H1 (cell line): ENCODE measurements around the gene OST4.

ENCODE experiments used
- CHD2 ChIP-seq: IDR thresholded peaks from 2 replicates; pipeline ENCODE4 v1.6.1; 2012; ENCODE audit warnings: low read length, improper control_type of control experiment
- CTCF ChIP-seq, 3 experiments: IDR thresholded peaks; 1 replicate in 2 of 3; 2 replicates in 1 of 3; pipeline versions ENCODE4 v1.5.1 to v1.6.1; 2011; ENCODE audit warnings: low read length in 3 of 3, mild to moderate bottlenecking in 3 of 3, inconsistent platforms in 2 of 3, low read depth in 1 of 3, moderate library complexity in 1 of 3; ENCODE audit not compliant: insufficient read depth in 1 of 3; ENCODE audit errors: control extremely low read depth in 1 of 3
- POLR2AphosphoS5 ChIP-seq: IDR thresholded peaks from 2 replicates; pipeline ENCODE4 v1.6.1; 2011; ENCODE audit warnings: low read depth, low read length
- SP2 ChIP-seq: IDR thresholded peaks from 2 replicates; pipeline ENCODE4 v1.6.1; 2012; ENCODE audit warnings: mild to moderate bottlenecking, low read length, inconsistent platforms

- no peak for TF ChIP-seq CHD2
- no peak for TF ChIP-seq POLR2AphosphoS5
- TF ChIP-seq SP2, result no peak
- TF ChIP-seq CTCF (IDR thresholded peaks at IDR 0.05; ENCODE audit: control extremely low read depth in 1 of 3, insufficient read depth in 1 of 3, low read depth in 1 of 3, low read length in 3 of 3), result no peak
Measured at GRCh38 chr2:27059141-27059820, 12.2 kb downstream of the OST4 start.
